HG03354 (cell line): ENCODE data around the gene SHH.
A peak's percentile ranks its signal among the peaks of the same experiment; 100 is the strongest.

Experiments
- ATAC-seq: cut with Tn5 transposase; IDR thresholded peaks from one replicate; pipeline ENCODE4 v1.9.1; 2021; ENCODE audit warnings: mild to moderate bottlenecking; ENCODE audit not compliant: unreplicated experiment, poor library complexity, severe bottlenecking

The SHH gene

GRCh38 chr7:155808549-155809331 lies 3.5 kb downstream of the SHH start:
- ATAC-seq, result peak; percentile 32

DNA sequence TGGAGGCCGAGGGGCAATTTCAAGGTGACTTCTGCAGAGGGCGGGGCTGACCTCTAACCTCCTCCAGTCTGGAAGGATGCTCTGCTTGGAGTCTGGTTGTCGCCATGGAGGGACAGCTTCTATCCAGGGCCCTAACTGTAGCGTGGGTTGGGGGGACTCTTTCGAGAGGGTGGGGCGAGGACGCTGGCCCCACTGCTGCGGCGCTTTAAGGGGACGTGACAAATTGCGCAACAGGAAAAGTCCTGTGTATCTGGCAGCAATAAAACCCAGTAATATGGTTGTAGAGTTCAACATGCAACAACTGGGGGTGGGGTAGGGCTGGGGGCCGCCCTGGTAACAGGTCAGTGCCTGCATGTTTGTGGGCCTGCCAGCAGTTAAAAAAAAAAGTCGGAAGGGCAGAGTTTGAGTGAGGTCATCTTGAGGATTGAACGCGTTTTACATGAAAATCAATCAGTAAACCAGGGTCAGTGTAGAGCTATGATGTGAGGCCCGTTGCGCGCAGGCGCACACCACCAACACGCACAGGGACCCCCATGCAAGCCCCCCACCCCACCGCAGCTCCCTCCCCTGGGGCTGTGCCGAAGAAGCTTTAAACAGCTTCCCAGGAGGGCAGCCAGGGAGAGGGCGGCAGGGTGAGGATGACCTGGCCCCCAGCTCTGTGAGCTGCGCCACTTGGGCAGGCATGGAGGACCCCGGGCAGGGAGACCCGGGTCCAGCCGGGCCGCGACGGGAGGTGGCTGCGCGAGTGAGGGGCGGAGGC lies 4.3 kb downstream of the SHH start:
- ATAC-seq, result peak; percentile 47

DNA sequence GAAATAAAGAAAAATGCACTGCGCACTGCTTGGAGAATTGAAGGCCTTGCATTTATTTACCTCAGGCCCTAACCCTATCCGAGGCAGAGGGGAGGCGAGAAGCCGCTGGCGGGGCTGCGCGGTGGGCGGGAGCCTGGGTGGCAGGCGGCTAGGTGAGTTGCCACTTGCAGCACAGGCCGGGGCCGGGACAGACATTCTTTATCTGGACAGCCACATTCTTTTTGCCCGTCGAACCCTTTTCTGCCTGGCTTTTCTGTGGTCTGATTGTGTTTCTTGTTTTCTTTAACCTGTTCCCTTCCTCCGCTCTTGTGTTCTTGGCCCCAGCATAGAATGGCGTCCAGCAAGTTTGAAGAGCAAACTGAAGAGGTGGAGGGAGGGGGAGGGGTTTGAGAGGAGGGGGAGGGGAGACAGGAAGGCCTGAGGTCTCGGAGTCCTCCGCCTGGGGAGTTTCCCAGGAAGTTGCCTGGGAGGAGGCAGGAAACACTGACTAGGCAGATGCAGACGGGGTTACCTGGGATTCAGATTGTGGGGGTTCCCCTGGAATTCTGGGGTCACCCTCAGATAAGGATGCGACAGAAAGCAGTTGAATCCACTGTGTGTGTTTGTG lies 5.1 kb downstream of the SHH start:
- ATAC-seq, result no peak

DNA sequence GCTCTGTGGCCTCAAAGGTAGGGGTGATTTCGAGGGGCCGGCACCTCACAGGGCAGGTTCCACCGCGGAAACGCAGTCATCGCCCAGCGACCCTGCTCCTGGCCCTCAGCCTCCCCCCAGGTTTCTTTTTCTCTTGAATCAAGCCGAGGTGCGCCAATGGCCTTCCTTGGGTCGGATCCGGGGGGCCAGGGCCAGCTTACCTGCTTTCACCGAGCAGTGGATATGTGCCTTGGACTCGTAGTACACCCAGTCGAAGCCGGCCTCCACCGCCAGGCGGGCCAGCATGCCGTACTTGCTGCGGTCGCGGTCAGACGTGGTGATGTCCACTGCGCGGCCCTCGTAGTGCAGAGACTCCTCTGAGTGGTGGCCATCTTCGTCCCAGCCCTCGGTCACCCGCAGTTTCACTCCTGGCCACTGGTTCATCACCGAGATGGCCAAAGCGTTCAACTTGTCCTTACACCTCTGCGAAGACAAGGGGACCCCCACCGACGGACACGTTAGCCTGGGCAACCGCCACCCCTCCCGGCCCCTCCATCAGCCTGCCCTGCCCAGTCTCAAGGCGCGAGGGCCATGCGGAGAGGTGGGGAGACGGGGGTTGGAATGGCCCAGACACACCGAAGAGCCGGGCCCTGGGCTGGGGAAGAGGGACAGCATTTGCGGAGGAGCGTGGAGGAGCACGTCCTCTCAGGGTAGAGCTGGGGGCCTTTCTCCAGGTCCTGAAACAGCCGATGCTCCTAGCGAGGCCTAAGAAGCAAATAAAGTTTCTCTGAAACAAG lies 6.0 kb downstream of the SHH start:
- no peak for ATAC-seq

DNA sequence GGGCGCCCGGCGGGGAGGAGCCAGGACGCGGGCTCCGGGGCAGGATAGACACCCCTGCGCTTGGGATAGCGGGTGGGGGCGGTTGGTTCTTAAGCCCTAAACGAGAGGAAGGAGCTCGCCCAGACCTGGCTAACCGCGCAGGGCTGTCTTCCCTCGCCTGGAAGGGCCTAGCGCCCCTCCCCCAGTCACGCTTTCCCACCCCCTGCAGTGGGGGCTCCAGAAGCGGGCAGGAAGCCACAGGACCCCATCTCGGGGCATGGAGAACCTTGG lies 6.5 kb downstream of the SHH start:
- ATAC-seq, result no peak

GRCh38 chr7:155804897-155805825 lies 7.1 kb downstream of the SHH start:
- peak; percentile 34 for ATAC-seq

DNA sequence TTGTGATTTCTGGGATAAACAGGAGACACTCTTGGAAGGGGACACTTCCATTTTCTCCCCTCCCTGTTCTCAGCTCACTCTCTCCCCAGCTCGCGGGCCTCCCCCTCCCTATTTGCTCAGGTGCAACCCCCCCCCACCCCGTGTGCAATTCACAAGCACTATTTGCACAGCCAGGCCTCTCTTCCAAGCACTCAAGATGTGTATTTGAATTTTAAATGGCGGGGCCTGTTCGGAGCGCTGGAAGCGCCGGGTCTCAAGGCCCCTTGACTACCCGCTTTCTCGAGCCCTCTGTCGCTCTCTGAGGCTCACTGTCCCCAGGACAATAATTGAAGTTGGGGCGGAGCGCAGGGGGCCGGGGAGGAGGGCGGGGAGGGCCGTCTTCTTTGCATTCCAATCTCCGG lies 7.8 kb downstream of the SHH start:
- no peak for ATAC-seq

DNA sequence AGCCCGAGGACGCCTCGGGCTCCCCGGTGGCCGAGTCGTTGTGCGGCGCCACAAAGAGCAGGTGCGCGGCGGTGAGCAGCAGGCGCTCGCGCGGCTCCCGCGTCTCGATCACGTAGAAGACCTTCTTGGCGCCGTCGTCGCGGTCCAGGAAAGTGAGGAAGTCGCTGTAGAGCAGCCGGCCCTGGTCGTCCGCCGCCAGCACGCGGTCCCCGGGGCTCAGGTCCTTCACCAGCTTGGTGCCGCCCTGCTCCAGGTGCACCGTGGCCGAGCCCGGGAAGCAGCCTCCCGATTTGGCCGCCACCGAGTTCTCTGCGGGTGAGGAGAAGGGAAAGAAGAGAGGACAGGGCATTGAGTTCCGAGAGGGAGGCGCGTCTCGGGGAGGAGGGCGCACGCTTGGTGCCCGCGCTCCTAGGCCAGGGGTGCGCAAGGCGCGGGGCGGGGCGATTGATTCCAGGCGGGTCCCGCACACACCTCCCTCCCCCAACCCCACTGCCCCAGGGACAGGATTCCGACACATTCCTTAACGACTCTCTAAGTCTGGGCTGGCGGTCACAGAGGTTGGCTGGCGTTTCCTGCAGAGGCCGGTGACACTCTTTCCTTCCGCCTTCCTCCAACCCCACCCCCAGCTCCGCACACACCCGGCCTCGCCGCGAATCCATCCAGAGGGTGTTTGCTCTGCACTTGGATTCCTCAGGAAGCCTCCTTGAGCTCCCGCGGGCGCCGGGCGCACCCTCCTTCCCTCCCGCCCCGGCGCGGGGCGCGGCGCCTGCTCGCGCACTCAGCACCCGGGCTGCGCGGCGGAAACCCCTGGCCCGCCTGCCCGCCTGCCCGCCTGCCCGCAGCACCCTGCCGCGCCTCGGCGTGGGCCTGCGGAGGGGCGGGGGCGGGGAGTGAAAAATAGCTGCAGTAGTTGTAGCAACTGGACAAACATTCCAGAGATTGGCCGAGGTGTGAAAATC lies 8.6 kb downstream of the SHH start:
- ATAC-seq, result no peak

DNA sequence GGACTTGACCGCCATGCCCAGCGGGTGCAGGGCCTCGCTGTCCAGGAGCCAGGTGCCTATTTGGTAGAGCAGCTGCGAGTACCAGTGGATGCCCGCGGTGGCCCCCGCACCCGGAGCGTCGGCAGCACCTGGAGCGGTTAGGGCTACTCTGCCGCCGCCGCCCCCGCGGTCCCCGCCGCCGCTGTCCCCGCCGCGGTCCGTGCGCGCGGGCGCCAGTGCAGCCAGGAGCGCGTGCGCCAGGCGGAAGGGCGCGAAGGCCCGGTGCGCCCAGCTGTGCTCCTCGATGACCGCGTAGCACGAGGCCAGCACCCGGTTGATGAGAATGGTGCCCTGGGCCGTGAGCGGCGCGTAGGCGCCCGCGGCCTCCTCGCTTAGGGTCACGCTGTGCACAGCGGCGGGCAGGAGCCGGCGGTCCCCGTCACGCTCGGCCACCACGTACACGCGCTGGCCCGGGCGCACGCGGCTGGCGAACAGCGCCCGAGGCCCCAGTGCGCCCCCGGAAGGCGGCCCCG lies 9.3 kb downstream of the SHH start:
- no peak for ATAC-seq

DNA sequence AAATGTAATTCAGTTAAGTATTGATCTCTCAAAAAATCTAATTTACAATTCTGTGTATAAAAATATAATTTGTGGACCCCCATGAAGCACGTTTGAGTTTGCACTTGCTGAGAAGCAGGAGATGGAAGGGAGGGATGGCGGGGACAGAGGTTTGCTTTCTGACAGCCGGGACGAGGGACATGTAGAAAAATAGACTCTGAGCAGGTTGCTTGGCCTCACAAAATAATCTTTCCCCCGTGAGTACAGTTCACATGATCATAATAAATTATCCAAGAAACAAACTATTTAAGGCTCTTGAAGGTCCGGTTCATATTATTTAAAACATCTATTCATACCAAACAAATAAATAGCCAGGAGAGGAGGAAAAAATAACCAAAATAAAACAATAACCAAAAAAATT lies 10.0 kb downstream of the SHH start:
- no peak for ATAC-seq

DNA sequence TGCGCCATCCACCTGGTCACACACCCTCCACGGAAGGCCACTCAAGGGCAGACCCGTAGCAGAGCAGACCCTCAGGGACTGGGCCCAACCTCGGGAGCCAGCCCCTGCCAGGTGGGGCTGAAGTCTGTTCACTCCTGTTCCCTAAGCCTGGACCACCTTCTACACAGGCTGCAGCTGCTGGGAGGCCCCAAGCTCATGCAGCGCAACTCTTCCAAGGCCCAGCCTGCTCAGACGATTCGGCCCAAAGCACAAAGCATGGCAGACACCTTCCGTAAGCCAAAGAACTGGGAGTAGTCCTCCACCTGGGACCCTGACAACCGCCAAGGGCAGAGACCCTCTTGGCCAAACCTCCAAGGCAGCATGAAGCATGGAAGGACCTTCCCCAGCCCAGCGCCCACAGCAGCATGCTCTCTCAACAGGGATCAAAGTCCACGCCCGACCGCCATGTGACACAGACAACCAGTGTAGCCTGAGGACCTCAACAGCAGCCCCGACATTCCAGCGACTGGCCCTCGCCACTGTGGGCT lies 11.5 kb downstream of the SHH start:
- no peak for ATAC-seq

GRCh38 chr7:155800301-155800700 lies 12.0 kb downstream of the SHH start:
- no peak for ATAC-seq

DNA sequence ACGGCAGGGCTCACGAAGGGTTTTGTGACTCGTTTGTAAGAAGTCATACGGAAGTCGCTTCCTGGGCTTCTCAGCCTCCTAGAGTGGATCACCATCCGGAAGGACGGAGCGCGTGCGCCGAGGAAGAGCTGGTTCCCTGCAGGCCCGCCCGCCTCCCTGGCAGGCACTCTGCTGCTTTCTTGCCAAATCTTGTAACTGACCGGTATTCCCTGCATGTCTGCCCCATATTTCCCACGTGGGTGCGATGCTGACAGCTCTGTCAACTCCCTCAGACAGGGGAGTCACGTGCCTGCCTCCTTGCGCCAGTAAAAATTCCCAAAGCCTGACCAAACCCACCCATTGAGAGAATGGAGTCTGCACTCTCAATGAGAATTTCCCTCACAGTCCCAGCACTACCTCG lies 12.7 kb downstream of the SHH start:
- no peak for ATAC-seq

DNA sequence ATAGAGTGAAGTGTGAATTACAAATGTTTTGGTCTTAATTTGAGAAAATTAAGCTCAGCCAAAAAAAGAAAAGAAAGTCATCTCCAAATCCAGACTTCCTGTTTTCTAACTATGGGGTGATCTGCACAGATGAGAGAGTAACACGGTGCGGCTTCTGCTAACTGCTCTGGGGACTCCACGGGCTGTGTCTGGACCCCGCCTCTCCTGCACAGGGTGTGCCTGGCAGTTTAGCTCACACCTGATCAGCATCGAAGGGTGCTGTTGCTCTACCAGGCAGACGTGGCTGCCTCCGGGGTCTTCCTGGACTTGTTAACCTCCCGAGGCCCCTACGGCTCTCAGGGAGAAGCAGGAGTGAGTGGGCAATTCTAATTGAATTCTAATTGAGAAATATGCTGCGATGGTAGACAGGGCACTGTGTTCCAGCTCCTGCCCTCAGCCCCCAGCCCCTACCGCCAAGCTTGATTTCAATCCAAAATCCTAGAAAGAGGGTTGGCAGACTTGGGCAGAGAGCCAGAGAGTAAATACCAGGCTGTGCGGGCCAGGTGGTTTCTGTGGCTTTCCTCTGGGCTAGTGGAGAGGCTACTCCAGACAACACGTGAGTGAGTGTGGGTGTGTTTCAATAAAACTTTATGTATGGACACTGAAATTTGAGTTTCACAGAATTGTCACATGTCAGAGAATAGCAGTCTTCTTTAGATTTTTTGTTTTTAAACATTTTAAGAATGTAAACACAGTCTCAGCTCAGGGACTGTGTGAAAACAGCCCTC lies 13.4 kb downstream of the SHH start:
- ATAC-seq, result no peak

DNA sequence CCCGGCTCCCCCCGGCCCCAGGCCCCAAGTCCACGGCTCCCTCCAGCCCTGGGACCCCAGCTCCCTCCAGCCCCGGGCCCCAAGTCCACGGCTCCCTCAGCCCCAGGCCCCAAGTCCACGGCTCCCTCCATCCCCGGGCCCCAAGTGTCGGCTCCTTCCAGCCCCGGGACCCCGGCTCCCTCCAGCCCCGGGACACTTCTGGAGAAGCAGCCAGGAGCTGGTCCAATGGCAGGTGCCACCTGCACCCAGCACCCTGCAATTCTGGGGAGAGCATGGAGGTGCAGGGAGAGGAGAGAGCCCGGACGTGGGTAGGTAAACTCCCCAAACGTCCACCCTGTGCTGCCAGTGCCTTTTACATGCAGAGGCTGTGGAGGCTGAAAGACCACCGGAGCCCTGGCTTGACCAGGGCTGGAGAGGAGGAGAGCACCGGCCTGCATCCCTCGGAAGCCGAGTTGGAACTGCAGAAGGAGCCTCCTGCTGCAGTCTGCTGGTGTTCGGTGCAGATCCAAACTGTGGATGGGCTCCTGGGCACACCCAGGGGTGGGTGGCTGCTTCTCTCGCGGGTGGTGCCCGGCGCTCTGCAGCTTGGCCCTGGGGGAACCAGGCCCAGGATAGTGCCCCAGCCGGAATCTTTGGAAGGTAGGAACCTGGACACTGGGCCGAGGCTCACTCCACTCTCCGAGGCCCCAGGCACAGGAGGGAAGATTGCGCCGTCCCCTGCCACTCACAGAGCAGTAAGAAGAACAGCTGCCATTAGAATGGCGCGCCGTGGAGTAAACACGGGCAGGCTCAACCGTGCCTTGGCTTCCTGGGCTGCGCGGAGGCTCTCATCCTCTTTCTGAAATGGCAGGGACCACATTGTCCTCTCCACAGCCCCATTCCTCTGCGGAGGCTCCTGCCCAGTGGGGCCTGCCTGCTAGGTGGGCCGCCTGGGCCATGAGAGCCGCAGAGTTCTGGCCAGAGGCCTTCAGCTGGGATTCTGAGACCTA lies 14.7 kb downstream of the SHH start:
- ATAC-seq, result peak; percentile 11
